Activated T-cell treated with anti-CD3 and anti-CD28 coated beads, Interleukin-2, amount 50 U/mL, for 24 hours (primary cell): Measurements from ENCODE around the gene ALDH2.
A peak's percentile ranks its signal among the peaks of the same experiment; 100 is the strongest.
"Not testable (repeated sequence)": the region's sequence is repeated elsewhere in the genome, so short reads cannot be mapped to it uniquely, and the experiment has no call there.

Source experiments
- DNase-seq: peaks from one replicate; pipeline ENCODE4 v3.0.0-alpha.2; 2020
- H3K27ac Mint-ChIP-seq: 2 replicates; pipeline ENCODE4 v1.8.0; 2020; ENCODE audit warnings: mild to moderate bottlenecking, mixed read lengths
- H3K27me3 Mint-ChIP-seq: 2 replicates; pipeline ENCODE4 v1.8.0; 2020; ENCODE audit warnings: mixed read lengths
- H3K36me3 Mint-ChIP-seq: 2 replicates; pipeline ENCODE4 v1.8.0; 2020; ENCODE audit warnings: low read depth, mixed read lengths
- H3K4me1 Mint-ChIP-seq: 2 replicates; pipeline ENCODE4 v1.8.0; 2020; ENCODE audit warnings: low read depth, mixed read lengths
- H3K4me3 Mint-ChIP-seq: 2 replicates; pipeline ENCODE4 v1.8.0; 2020; ENCODE audit warnings: mild to moderate bottlenecking, moderate library complexity, mixed read lengths
- H3K9me3 Mint-ChIP-seq: 2 replicates; pipeline ENCODE4 v1.8.0; 2020; ENCODE audit warnings: mixed read lengths

ALDH2 gene

DNA sequence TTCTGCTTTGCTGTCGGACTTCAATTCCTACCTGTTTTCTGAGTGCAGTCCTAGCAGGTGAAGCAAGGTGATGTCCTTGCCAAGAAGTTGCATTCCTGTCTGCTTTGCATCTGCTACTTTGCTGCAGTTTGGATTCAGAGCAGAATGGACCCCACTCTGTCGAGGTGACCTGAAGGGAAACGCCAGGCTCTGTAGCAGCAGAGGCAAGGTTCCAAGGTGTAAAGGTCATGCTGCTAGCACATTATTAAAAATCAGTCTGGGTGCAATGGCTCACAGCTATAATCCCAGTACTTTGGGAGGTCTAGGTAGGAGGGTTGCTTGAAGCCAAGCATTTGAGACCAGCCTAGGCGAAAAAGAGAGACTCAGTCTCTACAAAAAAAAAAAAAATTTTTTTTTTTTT, 17.3 kb upstream of the ALDH2 start:
- Mint-ChIP-seq H3K4me1 (no peaks in the 10 kb centered on the region), H3K9me3 (no peaks in the 10 kb centered on the region), H3K27ac (no peak overlapping the region), H3K4me3 (no peak overlapping the region), H3K27me3 (no peaks in the 10 kb centered on the region), H3K36me3 (peaks cover 68% of the 10 kb centered on the region)
- no peak for DNase-seq

DNA sequence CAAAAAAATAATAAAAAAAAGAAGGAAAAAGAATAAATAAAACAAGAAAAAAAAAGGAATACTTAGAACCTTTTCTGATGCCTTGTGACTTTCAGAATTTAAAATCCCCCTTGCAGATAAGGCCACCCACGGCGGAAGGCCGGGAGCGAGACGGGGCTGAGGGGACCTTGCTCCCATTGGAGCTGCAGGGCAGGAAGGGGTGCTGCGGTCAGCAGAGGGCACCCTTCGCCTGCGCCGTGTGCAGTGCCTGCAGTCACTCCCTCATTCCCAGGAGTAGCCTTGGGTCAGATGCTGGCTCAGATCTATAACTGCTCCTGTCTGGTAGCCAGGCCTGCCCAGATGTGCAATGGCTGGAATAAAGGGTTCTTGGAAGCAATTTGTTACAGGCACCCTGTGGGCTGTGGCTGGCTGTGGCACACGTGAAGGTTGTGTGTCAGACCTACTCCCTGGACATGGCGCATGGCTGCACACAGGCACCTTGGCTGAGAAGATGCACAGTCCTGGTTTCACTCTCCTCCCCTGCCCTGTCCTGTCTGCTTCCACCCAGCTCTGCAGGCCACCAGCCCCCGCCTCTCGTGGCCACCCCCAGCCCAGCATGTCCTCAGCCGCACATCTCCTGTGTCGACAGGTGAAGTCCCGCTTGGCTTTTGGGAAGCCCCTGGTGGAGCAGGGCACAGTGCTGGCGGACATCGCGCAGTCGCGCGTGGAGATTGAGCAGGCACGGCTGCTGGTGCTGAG, 13.4 kb upstream of the ALDH2 start:
- Mint-ChIP-seq H3K27me3 (no peaks in the 10 kb centered on the region), H3K4me3 (no peak overlapping the region), H3K9me3 (no peaks in the 10 kb centered on the region), H3K4me1 (peaks cover 10% of the 10 kb centered on the region), H3K27ac (no peak overlapping the region), H3K36me3 (peaks cover 59% of the 10 kb centered on the region)
- DNase-seq: no peak

DNA sequence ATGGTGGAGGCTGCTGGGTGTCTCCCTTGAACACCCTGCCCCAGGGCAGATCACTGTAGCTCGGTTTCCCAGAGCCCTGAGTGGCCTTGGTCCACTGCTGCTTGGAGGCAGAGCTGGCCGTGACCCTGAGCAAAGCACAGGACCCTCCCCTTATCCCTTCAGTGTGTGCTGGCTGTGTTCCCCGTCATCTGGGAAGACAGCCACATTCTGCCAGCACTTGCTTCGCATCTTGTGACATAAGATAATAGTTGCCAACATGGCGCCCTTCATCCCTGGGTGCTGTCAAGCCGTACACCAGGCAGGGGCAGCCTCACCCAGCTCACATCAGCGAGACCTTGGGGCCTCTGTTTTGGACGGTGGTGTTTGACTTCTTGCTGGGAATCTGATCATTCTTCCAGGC, 12.1 kb upstream of the ALDH2 start:
- Mint-ChIP-seq H3K9me3 (no peaks in the 10 kb centered on the region), H3K4me3 (no peak overlapping the region), H3K27me3 (no peaks in the 10 kb centered on the region), H3K4me1 (peaks cover 10% of the 10 kb centered on the region), H3K36me3 (peaks cover 49% of the 10 kb centered on the region), H3K27ac (no peak overlapping the region)
- no peak for DNase-seq

DNA sequence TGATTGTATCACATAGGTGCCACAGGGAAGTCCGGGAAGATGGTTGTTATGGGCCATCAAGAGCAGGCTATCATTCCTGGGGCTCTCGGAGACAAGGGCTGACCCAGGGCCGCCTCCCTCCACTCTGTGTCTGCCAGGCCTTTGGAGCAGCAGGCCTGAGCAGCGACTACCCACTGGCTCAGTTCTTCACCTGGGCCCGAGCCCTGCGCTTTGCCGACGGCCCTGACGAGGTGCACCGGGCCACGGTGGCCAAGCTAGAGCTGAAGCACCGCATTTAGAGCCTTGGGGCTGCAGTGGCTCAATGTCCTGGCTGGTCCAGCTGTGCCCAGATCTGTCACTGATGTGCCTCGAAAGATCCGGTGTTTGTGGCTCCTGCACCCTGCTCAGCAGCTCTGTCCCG, 10.5 kb upstream of the ALDH2 start:
- no peak for DNase-seq
- Mint-ChIP-seq H3K9me3 (no peaks in the 10 kb centered on the region), H3K4me3 (no peak overlapping the region), H3K36me3 (peaks cover 39% of the 10 kb centered on the region), H3K4me1 (peaks cover 10% of the 10 kb centered on the region), H3K27me3 (peaks cover 6% of the 10 kb centered on the region), H3K27ac (no peak overlapping the region)

DNA sequence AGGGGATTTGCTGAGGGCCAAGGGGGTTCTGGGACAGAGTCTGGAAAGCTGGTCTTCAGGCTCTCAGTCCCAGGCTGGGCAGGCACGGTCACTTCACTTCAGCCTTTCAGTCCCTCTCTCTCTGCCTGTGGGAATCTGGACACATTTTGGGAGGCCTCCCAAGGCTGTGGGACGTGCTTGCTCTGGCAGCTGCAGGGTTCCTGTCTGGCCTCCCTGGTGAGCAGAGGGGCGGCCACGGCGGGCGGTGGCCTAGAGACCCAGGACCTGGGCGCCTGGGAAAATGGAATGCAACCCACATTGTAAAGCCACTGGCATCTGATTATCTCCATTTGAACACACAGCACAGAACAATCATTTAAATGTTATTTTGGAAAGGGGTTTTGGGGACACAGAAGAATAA, 10.1 kb upstream of the ALDH2 start:
- no peak for DNase-seq
- H3K36me3 Mint-ChIP-seq: peaks cover 39% of the 10 kb centered on the region
- H3K9me3 Mint-ChIP-seq: no peaks in the 10 kb centered on the region
- H3K4me1 Mint-ChIP-seq: peaks cover 10% of the 10 kb centered on the region
- peaks cover 6% of the 10 kb centered on the region for H3K27me3 Mint-ChIP-seq
- H3K4me3 Mint-ChIP-seq: no peak overlapping the region
- H3K27ac Mint-ChIP-seq: no peak overlapping the region

DNA sequence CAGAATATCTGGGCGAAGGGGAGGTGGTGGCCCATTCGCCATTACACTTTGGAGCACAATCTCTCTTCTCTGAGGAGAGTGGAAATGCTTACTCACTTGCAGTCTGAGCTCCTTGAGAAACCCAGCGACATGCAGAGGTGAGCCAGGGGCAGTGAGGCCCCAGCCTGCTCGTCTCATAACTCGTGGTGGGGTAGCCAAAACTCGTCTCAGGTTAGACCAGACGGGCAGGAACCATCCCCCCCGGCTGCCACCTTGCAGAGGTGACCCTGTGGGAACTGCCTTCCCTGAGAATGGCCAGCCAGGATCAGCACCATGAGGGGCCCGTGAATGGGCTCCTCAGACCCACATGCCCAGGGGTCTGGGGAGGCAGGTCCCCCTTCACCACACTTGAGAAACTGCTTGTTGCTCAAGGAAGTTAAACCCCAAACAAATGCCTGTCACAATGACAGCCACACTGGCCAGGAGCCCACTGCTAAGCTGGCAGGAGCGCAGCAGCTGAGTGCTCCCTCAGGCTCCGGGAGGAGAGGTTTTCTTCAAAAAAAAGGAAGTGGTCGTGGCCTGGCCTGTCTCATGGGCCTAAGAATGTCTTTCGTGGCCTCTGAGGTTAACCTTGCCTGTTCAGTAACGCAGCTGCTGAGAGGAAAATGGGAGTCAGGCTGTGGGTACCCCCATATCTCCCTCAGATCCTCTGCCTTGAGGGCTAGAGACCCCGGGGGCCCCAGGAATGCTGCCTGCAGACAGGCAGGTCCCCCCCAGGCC, 9.2 kb upstream of the ALDH2 start:
- Mint-ChIP-seq H3K36me3 (peaks cover 39% of the 10 kb centered on the region), H3K4me3 (no peak overlapping the region), H3K27me3 (peaks cover 10% of the 10 kb centered on the region), H3K27ac (no peak overlapping the region), H3K9me3 (no peaks in the 10 kb centered on the region), H3K4me1 (peaks cover 10% of the 10 kb centered on the region)
- DNase-seq: no peak

DNA sequence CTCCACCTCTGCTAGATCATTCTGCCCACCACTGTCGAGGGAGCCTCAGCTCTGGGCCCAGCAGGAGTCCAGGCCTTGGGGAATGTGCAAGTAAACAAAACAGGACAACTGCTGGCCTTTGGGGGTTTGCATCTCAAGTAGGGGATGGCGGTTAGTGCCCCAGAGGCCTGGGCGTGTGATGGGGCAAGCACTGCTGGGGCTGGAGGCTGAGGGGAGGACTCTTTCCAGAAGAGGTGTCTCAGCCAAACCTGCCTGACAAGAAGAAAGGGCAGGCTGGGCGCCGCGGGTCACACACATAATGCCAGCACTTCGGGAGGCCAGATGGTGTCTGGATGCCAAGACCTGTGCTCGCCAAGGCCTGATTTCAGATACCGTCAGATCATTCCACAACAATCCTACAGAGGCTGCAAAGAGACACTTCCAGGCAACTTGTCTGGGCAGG, 8.6 kb upstream of the ALDH2 start:
- peaks cover 10% of the 10 kb centered on the region for H3K4me1 Mint-ChIP-seq
- no peak for DNase-seq
- peaks cover 35% of the 10 kb centered on the region for H3K36me3 Mint-ChIP-seq
- H3K9me3 Mint-ChIP-seq: no peaks in the 10 kb centered on the region
- H3K27me3 Mint-ChIP-seq: peaks cover 16% of the 10 kb centered on the region
- H3K27ac Mint-ChIP-seq: no peak overlapping the region
- no peak overlapping the region for H3K4me3 Mint-ChIP-seq

DNA sequence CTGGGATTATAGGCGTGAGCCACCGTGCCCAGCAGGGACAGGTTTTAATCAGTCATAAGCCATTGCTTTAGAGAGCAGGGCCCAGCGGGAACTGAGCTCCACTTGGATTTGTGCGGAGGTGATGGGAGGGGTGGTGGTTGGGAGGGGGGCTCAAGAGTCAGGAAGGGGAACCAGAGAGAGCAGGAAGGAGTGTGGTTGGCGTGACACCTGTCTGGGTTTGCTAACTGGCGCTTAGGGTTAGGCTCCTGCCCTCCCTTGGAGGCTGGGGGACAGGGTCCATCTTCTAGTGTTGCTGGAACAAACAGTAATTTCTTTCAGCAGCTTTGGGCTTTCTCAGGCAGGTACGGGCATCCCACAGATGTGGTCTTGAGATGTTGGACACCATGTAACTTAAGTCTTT, 7.5 kb upstream of the ALDH2 start:
- Mint-ChIP-seq H3K36me3 (peaks cover 28% of the 10 kb centered on the region), H3K9me3 (no peaks in the 10 kb centered on the region), H3K4me1 (peaks cover 10% of the 10 kb centered on the region), H3K4me3 (no peak overlapping the region), H3K27ac (no peak overlapping the region), H3K27me3 (peaks cover 26% of the 10 kb centered on the region)
- DNase-seq: no peak

DNA sequence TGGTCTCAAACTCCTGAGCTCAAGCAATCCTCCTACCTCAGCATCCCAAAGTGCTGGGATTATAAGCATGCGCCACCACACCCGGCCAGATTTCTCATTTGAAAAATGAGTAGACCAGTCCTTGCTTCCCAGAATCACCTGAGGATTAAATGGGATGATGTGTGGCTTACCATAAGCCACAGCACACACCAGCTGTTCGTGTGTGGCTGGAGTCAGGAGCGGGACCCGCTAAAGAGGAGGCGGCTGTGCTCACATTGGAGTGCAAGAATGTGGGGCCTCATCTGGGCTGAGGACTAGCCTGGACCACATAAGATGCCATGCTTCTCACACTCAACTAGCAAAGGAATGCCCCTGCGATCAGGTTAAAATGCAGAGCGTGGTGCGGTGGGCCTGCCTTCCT, 6.7 kb upstream of the ALDH2 start:
- H3K36me3 Mint-ChIP-seq: peaks cover 21% of the 10 kb centered on the region
- H3K4me1 Mint-ChIP-seq: peaks cover 10% of the 10 kb centered on the region
- H3K27ac Mint-ChIP-seq: no peak overlapping the region
- peaks cover 31% of the 10 kb centered on the region for H3K27me3 Mint-ChIP-seq
- H3K4me3 Mint-ChIP-seq: no peak overlapping the region
- no peak for DNase-seq
- no peaks in the 10 kb centered on the region for H3K9me3 Mint-ChIP-seq

DNA sequence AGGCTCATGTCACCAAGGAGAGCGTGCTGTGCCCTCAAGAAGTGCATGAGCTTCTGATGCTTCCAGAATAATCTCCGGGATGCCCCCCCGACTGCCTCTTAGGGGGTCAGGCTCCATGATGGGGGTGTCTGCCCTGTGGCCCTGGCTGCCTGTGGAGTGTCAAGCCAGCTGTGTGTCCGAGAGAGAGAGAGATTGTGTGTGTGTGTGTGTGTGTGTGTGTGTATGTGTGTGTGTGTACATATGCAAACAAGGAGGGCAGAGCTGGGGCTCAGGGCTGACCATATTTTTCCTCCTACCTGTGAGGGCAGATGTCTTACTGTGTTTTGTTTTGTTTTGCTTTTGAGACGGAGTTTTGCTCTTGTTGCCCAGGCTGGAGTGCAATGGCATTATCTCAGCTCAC, 5.6 kb upstream of the ALDH2 start:
- Mint-ChIP-seq H3K27me3 (peaks cover 41% of the 10 kb centered on the region), H3K4me1 (peaks cover 11% of the 10 kb centered on the region), H3K36me3 (peaks cover 12% of the 10 kb centered on the region), H3K9me3 (no peaks in the 10 kb centered on the region), H3K4me3 (no peak overlapping the region), H3K27ac (no peak overlapping the region)
- no peak for DNase-seq

DNA sequence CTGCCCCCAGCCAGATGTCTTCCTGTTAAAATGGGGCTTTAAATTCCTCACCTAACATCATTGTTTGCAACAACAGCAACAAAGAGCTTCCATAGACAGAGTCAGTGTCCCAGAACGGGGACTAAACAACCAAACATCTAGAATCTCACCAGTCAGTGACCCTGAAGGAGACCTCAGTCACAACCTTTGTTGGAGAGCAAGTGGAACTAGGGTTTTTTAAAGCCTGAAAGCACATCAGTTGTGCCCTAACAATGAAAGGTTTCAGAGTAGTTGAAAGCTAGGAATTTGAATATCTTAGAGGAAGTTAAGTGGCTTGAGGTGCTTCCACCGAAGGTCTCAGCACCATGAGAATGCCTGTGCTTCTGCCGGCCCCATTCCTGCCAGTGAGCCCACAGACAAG, 5.0 kb upstream of the ALDH2 start:
- H3K4me3 Mint-ChIP-seq: no peak overlapping the region
- H3K9me3 Mint-ChIP-seq: no peaks in the 10 kb centered on the region
- peaks cover 15% of the 10 kb centered on the region for H3K4me1 Mint-ChIP-seq
- peaks cover 45% of the 10 kb centered on the region for H3K27me3 Mint-ChIP-seq
- DNase-seq: no peak
- H3K36me3 Mint-ChIP-seq: peaks cover 7% of the 10 kb centered on the region
- H3K27ac Mint-ChIP-seq: no peak overlapping the region

DNA sequence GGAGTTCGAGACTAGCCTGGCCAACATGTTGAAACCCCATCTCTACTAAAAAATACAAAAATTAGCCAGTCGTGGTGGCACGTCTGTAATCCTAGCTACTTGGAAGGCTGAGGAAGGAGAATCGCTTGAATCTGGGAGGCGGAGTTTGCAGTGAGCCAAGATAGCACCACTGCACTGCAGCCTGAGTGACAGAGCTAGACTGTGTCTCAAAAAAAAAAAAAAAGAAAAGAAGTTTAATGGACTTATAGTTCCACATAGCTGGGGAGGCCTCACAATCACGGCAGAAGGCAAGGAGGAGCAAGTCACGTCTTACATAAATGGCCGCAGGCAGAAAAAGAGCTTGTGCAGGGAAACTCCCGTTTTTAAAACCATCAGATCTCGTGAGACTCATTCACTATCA, 3.2 kb upstream of the ALDH2 start:
- H3K36me3 Mint-ChIP-seq: not testable (repeated sequence)

DNA sequence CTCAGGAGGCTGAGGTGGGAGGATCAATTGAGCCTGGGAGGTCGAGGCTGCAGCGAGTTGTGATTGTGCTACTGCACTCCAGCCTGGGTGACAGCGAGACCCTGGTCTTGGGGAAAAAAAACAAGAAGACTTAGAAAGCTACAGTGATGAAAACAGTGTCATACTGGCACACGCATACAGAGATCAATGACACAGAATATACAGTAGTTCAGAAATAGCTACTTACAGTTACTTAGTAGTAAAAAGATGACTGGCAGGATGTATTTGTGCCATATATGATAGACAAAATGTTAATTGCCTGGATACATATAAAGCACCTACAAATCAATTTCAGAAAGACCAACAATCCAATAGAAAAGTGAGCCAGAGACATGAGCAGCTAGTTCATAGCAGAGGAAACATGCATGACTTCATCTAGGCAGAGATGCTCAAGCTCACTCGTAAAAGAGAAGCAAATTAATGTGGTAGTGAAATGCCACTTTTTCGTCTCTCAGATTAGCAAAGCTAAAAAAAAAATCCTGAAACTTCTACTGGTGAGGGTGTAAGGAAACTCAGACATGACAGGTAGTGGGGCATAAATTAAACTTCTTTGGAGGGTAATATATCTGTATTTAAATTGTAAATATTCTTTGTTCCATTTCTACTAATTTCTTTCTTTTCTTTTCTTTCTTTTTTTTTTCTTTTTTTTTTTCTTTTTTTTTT, 2.5 kb upstream of the ALDH2 start:
- H3K27me3 Mint-ChIP-seq: peaks cover 58% of the 10 kb centered on the region
- H3K9me3 Mint-ChIP-seq: no peaks in the 10 kb centered on the region
- H3K4me3 Mint-ChIP-seq: no peak overlapping the region
- DNase-seq: no peak
- H3K27ac Mint-ChIP-seq: no peak overlapping the region
- H3K4me1 Mint-ChIP-seq: peaks cover 18% of the 10 kb centered on the region
- no peaks in the 10 kb centered on the region for H3K36me3 Mint-ChIP-seq

More for the DNA sequence above, 3.2 kb upstream of the ALDH2 start:
- peaks cover 18% of the 10 kb centered on the region for H3K4me1 Mint-ChIP-seq
- not testable (repeated sequence) for DNase-seq, H3K9me3 Mint-ChIP-seq, H3K4me3 Mint-ChIP-seq, H3K27ac Mint-ChIP-seq
- H3K27me3 Mint-ChIP-seq: peaks cover 58% of the 10 kb centered on the region

DNA sequence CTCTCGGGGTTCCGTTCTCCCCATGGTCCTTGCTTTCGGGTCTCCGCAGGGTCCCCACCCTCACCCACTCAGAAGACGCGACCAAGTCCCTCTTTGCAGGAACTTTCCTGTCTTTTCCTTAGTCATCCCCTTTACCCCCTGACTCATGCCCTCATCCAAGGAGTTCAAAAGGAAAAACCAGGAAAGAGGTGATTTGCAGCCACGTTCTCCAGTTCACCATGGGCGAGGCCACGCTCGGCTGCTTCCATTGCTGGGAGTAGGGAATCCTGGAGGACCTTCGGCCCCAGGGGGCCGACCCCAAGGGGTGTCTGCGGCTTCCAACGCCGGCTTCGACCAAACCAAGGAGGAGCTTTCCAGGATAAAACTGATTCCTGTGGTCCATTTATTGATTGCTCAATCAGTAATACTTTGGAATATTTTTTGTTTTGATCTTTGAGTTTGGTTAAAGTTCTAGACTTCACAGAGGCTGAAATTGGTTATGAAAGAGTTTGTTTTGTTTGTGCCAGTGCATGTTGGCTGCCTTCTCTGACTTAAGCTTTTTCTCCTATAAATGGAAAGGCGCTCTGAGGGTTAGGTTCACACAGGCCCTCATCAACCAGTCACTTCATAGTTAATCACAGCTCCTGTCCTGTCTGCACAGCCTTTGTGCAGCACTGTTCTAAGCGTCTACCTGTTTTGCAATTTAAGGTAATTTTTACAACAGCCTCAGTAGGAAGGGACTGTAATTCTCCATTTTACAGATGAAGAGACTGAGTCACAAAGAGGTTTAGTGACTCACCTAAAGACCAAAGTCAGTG, 827 bp downstream of the ALDH2 start:
- Mint-ChIP-seq H3K27ac (peak overlapping the region; percentile 38), H3K9me3 (no peaks in the 10 kb centered on the region), H3K4me3 (peak overlapping the region; percentile 70), H3K36me3 (no peaks in the 10 kb centered on the region), H3K4me1 (peaks cover 18% of the 10 kb centered on the region), H3K27me3 (peaks cover 47% of the 10 kb centered on the region)
- no peak for DNase-seq
